ENCODE data around the gene GPLD1. TPM values are rescaled to one million over a fixed set of nuclear protein-coding genes. Genes with fewer than 3 reads are reported as not detected.

GPLD1 gene, protein sequence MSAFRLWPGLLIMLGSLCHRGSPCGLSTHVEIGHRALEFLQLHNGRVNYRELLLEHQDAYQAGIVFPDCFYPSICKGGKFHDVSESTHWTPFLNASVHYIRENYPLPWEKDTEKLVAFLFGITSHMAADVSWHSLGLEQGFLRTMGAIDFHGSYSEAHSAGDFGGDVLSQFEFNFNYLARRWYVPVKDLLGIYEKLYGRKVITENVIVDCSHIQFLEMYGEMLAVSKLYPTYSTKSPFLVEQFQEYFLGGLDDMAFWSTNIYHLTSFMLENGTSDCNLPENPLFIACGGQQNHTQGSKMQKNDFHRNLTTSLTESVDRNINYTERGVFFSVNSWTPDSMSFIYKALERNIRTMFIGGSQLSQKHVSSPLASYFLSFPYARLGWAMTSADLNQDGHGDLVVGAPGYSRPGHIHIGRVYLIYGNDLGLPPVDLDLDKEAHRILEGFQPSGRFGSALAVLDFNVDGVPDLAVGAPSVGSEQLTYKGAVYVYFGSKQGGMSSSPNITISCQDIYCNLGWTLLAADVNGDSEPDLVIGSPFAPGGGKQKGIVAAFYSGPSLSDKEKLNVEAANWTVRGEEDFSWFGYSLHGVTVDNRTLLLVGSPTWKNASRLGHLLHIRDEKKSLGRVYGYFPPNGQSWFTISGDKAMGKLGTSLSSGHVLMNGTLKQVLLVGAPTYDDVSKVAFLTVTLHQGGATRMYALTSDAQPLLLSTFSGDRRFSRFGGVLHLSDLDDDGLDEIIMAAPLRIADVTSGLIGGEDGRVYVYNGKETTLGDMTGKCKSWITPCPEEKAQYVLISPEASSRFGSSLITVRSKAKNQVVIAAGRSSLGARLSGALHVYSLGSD
- total RNA-seq (10 to 100 TPM; 24.0 to 62.0 TPM), polyA plus RNA-seq (10 to 100 TPM; 15.5 to 20.5 TPM)

DNA sequence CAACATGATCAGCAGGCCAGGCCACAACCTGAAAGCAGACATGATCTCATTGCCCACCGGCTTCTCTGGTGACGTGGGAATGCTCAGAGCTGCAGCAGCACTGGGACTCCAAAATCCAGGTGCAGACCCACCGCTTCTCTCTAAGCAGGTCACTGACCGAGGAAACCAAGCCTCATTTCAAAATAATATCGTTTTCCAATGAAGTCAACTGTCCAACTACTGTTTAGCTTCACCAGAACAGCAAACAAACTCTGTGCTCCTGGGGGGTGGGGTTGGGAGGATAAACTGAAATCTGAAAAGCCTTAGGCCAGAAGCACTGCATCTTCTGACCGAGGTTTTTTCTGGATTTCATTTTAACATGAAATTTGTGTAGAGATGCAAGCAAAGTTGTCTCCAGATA, at the start of gene GPLD1:
GPLD1 (minus strand) TSS at position 109 of the 400 bp plus-strand sequence; CDS start at position 42, 67 bp downstream.
- Histone ChIP-seq H3K27me3 (ENCODE audit: control insufficient read depth in 4 of 4, insufficient read depth in 4 of 4, low read length in 3 of 4) (no peaks in the 10 kb centered on the region), H3K9ac (ENCODE audit: low read depth in 1 of 2, low read length in 2 of 2) (peak within 1 kb of the TSS; percentile 22 to 33), H3K4me1 (ENCODE audit: control insufficient read depth in 4 of 4, insufficient read depth in 4 of 4, low read length in 3 of 4) (peaks cover 6 to 37% (median 25%) of the 10 kb centered on the region in 4 donors), H3K27ac (ENCODE audit: low read depth in 1 of 2, low read length in 2 of 2) (peak within 1 kb of the TSS; percentile 82), H3K36me3 (ENCODE audit: control insufficient read depth in 4 of 4, insufficient read depth in 3 of 4, low read depth in 1 of 4, low read length in 3 of 4) (peaks cover 0 to 5% (median 2%) of the 10 kb centered on the region in 4 donors), H3K4me3 (ENCODE audit: low read depth in 1 of 3, low read length in 3 of 3) (peak within 1 kb of the TSS; percentile 41 to 60 (median 55)), H3K9me3 (ENCODE audit: control insufficient read depth in 4 of 4, low read length in 3 of 4) (no peaks in the 10 kb centered on the region)
- WGBS = 31% methylated on average over 6 of the region's 6 CpGs
- no peak for DNase-seq (ENCODE audit: low spot score)
- TF ChIP-seq RXRA (IDR thresholded peaks at IDR 0.05) (peak; percentile 91 to 92), HNF4G (IDR thresholded peaks at IDR 0.05) (peak; percentile 2), HNF4A (conservative IDR thresholded peaks at IDR 0.05) (peak; percentile 37 to 58), FOXA2 (IDR thresholded peaks at IDR 0.05) (no peak), RAD21 (IDR thresholded peaks at IDR 0.05) (no peak), JUND (IDR thresholded peaks at IDR 0.05) (peak in 1 of 2 donors; percentile 43), FOXA1 (IDR thresholded peaks at IDR 0.05) (no peak), EGR1 (IDR thresholded peaks at IDR 0.05; ENCODE audit: low read depth in 2 of 2) (no peak), YY1 (IDR thresholded peaks at IDR 0.05) (peak; percentile 11), TAF1 (conservative IDR thresholded peaks at IDR 0.05) (peak; percentile 39), NR2F2 (IDR thresholded peaks at IDR 0.05) (no peak), SP1 (IDR thresholded peaks at IDR 0.05) (peak; percentile 88), GABPA (IDR thresholded peaks at IDR 0.05 in 1 of 2, conservative IDR thresholded peaks at IDR 0.05 in 1 of 2) (no peak)
- TF ChIP-seq, protein P1, sequence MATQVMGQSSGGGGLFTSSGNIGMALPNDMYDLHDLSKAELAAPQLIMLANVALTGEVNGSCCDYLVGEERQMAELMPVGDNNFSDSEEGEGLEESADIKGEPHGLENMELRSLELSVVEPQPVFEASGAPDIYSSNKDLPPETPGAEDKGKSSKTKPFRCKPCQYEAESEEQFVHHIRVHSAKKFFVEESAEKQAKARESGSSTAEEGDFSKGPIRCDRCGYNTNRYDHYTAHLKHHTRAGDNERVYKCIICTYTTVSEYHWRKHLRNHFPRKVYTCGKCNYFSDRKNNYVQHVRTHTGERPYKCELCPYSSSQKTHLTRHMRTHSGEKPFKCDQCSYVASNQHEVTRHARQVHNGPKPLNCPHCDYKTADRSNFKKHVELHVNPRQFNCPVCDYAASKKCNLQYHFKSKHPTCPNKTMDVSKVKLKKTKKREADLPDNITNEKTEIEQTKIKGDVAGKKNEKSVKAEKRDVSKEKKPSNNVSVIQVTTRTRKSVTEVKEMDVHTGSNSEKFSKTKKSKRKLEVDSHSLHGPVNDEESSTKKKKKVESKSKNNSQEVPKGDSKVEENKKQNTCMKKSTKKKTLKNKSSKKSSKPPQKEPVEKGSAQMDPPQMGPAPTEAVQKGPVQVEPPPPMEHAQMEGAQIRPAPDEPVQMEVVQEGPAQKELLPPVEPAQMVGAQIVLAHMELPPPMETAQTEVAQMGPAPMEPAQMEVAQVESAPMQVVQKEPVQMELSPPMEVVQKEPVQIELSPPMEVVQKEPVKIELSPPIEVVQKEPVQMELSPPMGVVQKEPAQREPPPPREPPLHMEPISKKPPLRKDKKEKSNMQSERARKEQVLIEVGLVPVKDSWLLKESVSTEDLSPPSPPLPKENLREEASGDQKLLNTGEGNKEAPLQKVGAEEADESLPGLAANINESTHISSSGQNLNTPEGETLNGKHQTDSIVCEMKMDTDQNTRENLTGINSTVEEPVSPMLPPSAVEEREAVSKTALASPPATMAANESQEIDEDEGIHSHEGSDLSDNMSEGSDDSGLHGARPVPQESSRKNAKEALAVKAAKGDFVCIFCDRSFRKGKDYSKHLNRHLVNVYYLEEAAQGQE (IDR thresholded peaks at IDR 0.05) = peak; percentile 33
- TF ChIP-seq, protein P2, sequence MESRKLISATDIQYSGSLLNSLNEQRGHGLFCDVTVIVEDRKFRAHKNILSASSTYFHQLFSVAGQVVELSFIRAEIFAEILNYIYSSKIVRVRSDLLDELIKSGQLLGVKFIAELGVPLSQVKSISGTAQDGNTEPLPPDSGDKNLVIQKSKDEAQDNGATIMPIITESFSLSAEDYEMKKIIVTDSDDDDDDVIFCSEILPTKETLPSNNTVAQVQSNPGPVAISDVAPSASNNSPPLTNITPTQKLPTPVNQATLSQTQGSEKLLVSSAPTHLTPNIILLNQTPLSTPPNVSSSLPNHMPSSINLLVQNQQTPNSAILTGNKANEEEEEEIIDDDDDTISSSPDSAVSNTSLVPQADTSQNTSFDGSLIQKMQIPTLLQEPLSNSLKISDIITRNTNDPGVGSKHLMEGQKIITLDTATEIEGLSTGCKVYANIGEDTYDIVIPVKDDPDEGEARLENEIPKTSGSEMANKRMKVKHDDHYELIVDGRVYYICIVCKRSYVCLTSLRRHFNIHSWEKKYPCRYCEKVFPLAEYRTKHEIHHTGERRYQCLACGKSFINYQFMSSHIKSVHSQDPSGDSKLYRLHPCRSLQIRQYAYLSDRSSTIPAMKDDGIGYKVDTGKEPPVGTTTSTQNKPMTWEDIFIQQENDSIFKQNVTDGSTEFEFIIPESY (IDR thresholded peaks at IDR 0.05) = no peak
- TF ChIP-seq, protein P3, sequence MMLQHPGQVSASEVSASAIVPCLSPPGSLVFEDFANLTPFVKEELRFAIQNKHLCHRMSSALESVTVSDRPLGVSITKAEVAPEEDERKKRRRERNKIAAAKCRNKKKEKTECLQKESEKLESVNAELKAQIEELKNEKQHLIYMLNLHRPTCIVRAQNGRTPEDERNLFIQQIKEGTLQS (IDR thresholded peaks at IDR 0.05) = no peak
- TF ChIP-seq, protein P4, sequence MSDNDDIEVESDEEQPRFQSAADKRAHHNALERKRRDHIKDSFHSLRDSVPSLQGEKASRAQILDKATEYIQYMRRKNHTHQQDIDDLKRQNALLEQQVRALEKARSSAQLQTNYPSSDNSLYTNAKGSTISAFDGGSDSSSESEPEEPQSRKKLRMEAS (IDR thresholded peaks at IDR 0.05) = peak; percentile 23
- TF ChIP-seq, protein P5, sequence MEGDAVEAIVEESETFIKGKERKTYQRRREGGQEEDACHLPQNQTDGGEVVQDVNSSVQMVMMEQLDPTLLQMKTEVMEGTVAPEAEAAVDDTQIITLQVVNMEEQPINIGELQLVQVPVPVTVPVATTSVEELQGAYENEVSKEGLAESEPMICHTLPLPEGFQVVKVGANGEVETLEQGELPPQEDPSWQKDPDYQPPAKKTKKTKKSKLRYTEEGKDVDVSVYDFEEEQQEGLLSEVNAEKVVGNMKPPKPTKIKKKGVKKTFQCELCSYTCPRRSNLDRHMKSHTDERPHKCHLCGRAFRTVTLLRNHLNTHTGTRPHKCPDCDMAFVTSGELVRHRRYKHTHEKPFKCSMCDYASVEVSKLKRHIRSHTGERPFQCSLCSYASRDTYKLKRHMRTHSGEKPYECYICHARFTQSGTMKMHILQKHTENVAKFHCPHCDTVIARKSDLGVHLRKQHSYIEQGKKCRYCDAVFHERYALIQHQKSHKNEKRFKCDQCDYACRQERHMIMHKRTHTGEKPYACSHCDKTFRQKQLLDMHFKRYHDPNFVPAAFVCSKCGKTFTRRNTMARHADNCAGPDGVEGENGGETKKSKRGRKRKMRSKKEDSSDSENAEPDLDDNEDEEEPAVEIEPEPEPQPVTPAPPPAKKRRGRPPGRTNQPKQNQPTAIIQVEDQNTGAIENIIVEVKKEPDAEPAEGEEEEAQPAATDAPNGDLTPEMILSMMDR (IDR thresholded peaks at IDR 0.05; ENCODE audit: low read depth, low read length, missing input control) = no peak
